Osteoblast (primary cell): ENCODE measurements around the gene C18orf63. TPM values are rescaled to one million over a fixed set of nuclear protein-coding genes. Genes with fewer than 3 reads are reported as not detected.

Source experiments
- DNase-seq: peaks from one replicate; pipeline ENCODE4 v3.0.0; 2011; ENCODE audit warnings: low spot score, mixed read lengths; ENCODE audit not compliant: insufficient read length; ENCODE audit errors: missing footprints
- H2AFZ ChIP-seq: 2 replicates; pipeline ENCODE4 v1.6.0; 2011; ENCODE audit warnings: mild to moderate bottlenecking, low read length
- H3K27ac ChIP-seq: 2 replicates; pipeline ENCODE4 v1.5.1; 2011; ENCODE audit warnings: mild to moderate bottlenecking, low read depth, low read length, moderate library complexity
- H3K27me3 ChIP-seq: 2 replicates; pipeline ENCODE4 v1.6.0; 2012; ENCODE audit warnings: mild to moderate bottlenecking, control low read depth, inconsistent platforms, low read length, moderate library complexity; ENCODE audit not compliant: insufficient read depth
- H3K36me3 ChIP-seq: 2 replicates; pipeline ENCODE4 v1.5.1; 2011; ENCODE audit warnings: mild to moderate bottlenecking, low read length, control low read depth, moderate library complexity; ENCODE audit not compliant: insufficient read depth
- H3K4me1 ChIP-seq: 2 replicates; pipeline ENCODE4 v1.5.1; 2011; ENCODE audit warnings: mild to moderate bottlenecking, low read length, control low read depth, moderate library complexity; ENCODE audit not compliant: insufficient read depth
- H3K4me2 ChIP-seq: 2 replicates; pipeline ENCODE4 v1.6.0; 2011; ENCODE audit warnings: mild to moderate bottlenecking, low read length; ENCODE audit not compliant: insufficient read depth
- H3K4me3 ChIP-seq: fragments of 200-600 bp; sonication (generic); 3 replicates; pipeline ENCODE4 v1.5.1; 2012; ENCODE audit warnings: mild to moderate bottlenecking, low read length, inconsistent platforms; ENCODE audit not compliant: insufficient read depth
- H3K79me2 ChIP-seq: 2 replicates; pipeline ENCODE4 v1.6.0; 2012; ENCODE audit warnings: mild to moderate bottlenecking, low read length, control low read depth, inconsistent platforms; ENCODE audit not compliant: insufficient read depth
- H3K9me3 ChIP-seq: 2 replicates; pipeline ENCODE4 v1.5.1; 2011; ENCODE audit warnings: low read depth, low read length, control low read depth
- H4K20me1 ChIP-seq: 2 replicates; pipeline ENCODE4 v1.6.0; 2012; ENCODE audit warnings: mild to moderate bottlenecking, low read length, control low read depth; ENCODE audit not compliant: insufficient read depth
- total RNA-seq: library from RNA; depleted of rRNA; stranded (reverse); fragments of >200 nt; gene quantifications from 2 replicates; pipeline ENCODE4 v1.2.3, GENCODE V29; 2012
- TF ChIP-seq, protein P1 (sequence below): IDR thresholded peaks from 2 replicates; pipeline ENCODE4 v1.5.1; 2011; ENCODE audit warnings: mild to moderate bottlenecking, low read depth, low read length, moderate library complexity; ENCODE audit errors: extremely low read depth

C18orf63 gene
- total RNA-seq, 1 donor: not detected

DNA sequence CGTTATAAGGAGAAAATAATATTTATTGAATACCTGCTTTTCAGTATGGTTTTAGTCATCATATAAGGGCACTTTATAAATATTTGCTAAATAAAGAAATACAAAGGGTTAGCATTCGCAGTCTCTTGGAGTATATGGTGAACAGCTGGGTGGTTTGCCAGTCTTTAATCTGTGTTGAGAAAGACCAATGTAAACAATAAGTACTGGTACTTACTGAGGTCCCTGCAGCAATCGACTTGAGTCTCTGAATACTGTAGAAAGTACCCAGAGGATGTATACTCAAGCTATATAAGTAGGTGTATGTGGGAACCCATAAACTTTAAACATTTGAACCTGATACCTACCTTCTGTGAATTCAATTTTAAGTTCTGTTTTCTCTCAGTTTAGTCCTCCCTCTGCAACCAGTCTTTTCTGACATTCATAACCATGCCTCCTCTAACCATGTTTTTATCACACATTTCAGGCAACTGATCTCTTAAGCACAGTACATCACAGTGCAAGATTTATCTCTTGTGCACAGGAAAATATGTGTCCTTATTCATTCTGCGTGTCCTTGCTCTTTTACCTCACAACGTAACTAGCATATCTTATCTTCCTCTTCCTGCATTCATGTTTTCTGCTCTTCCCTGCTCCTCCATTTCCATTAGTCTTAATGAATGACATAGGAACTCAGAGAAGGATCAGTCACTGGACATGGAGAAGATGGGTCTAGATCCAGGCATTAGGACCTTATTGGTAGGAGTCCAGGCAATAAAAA, 21.7 kb downstream of the C18orf63 start:
- no peaks in the 10 kb centered on the region for H3K9me3 ChIP-seq
- H4K20me1 ChIP-seq: no peaks in the 10 kb centered on the region
- H3K79me2 ChIP-seq: no peaks in the 10 kb centered on the region
- no peak overlapping the region for H3K4me3 ChIP-seq
- no peak for DNase-seq
- TF ChIP-seq, protein P1, sequence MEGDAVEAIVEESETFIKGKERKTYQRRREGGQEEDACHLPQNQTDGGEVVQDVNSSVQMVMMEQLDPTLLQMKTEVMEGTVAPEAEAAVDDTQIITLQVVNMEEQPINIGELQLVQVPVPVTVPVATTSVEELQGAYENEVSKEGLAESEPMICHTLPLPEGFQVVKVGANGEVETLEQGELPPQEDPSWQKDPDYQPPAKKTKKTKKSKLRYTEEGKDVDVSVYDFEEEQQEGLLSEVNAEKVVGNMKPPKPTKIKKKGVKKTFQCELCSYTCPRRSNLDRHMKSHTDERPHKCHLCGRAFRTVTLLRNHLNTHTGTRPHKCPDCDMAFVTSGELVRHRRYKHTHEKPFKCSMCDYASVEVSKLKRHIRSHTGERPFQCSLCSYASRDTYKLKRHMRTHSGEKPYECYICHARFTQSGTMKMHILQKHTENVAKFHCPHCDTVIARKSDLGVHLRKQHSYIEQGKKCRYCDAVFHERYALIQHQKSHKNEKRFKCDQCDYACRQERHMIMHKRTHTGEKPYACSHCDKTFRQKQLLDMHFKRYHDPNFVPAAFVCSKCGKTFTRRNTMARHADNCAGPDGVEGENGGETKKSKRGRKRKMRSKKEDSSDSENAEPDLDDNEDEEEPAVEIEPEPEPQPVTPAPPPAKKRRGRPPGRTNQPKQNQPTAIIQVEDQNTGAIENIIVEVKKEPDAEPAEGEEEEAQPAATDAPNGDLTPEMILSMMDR: no peak
- H2AFZ ChIP-seq: no peak overlapping the region
- no peak overlapping the region for H3K27ac ChIP-seq
- H3K4me1 ChIP-seq: no peaks in the 10 kb centered on the region
- H3K4me2 ChIP-seq: no peak overlapping the region
- no peaks in the 10 kb centered on the region for H3K36me3 ChIP-seq
- H3K27me3 ChIP-seq: no peaks in the 10 kb centered on the region

DNA sequence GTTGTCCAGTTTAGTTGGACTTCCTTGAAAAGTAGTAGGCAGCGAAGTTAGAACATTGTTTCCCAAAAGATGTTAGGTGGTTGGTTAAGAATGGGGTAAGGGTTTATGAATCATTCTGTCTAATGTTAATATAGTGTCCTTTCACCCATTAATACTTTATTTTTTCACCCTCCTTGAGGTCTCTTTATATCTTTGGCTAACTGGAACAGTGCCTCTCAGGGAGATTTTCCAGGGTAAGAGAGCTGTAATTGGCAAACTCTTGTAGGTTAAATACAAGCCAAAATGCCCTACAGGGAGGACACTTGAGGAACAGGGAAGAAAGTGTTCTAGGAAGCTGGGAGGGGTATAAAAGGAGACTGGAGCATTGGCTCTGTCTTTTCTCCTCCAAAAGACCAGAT, 22.3 kb downstream of the C18orf63 start:
- Histone ChIP-seq H3K79me2 (no peaks in the 10 kb centered on the region), H3K27ac (no peak overlapping the region), H3K27me3 (no peaks in the 10 kb centered on the region), H3K4me3 (no peak overlapping the region), H3K4me2 (no peak overlapping the region), H2AFZ (no peak overlapping the region), H3K4me1 (no peaks in the 10 kb centered on the region), H4K20me1 (no peaks in the 10 kb centered on the region), H3K9me3 (no peaks in the 10 kb centered on the region), H3K36me3 (no peaks in the 10 kb centered on the region)
- TF ChIP-seq, protein P1: no peak
- no peak for DNase-seq

GRCh38 chr18:74342416-74343043, 26.9 kb downstream of the C18orf63 start:
- Histone ChIP-seq H2AFZ (no peak overlapping the region), H3K9me3 (no peaks in the 10 kb centered on the region)

DNA sequence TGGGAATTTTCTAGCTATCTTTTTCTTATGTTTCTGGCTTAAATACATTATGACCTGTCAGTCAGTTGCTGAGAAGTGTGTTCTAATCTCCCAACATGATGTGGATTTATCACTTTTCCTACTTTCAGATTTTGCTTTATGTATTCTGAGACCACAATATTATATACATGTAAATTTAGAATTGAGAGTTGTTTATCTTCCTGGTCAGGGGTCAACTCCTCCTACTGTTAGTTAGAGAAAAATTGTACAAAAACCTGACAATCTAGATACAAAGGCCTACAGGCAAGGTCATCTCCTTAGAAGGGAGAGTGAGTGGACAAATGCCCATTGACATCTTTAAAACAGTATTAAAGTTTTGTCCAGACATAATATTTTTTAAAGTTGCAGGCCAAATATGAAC, 30.6 kb downstream of the C18orf63 start:
- H3K4me1 ChIP-seq: peaks cover 2% of the 10 kb centered on the region
- TF ChIP-seq, protein P1: no peak
- no peaks in the 10 kb centered on the region for H3K36me3 ChIP-seq
- H2AFZ ChIP-seq: no peak overlapping the region
- DNase-seq: no peak
- H4K20me1 ChIP-seq: no peaks in the 10 kb centered on the region
- no peaks in the 10 kb centered on the region for H3K9me3 ChIP-seq
- no peaks in the 10 kb centered on the region for H3K79me2 ChIP-seq
- H3K27ac ChIP-seq: no peak overlapping the region
- H3K27me3 ChIP-seq: no peaks in the 10 kb centered on the region
- no peak overlapping the region for H3K4me2 ChIP-seq
- no peak overlapping the region for H3K4me3 ChIP-seq

More at GRCh38 chr18:74342416-74343043, 26.9 kb downstream of the C18orf63 start:
- Histone ChIP-seq H3K4me3 (no peak overlapping the region), H3K27me3 (no peaks in the 10 kb centered on the region), H3K4me2 (no peak overlapping the region), H4K20me1 (no peaks in the 10 kb centered on the region), H3K4me1 (no peaks in the 10 kb centered on the region), H3K27ac (no peak overlapping the region), H3K36me3 (no peaks in the 10 kb centered on the region), H3K79me2 (no peaks in the 10 kb centered on the region)
- TF ChIP-seq, protein P1: peak; percentile 65
- no peak for DNase-seq
